HG02938 (cell line): ENCODE data around the gene ABHD18.
A peak's percentile ranks its signal among the peaks of the same experiment; 100 is the strongest.
"Not testable (repeated sequence)": the region's sequence is repeated elsewhere in the genome, so short reads cannot be mapped to it uniquely, and the experiment has no call there.

Source experiments
- ATAC-seq: cut with Tn5 transposase; IDR thresholded peaks from one replicate; pipeline ENCODE4 v1.9.1; 2021; ENCODE audit warnings: mild to moderate bottlenecking, moderate library complexity; ENCODE audit not compliant: unreplicated experiment

ABHD18 gene

GRCh38 chr4:128061566-128062536 lies 96.6 kb downstream of the ABHD18 start:
- ATAC-seq, result peak; percentile 34

- ATAC-seq, result not testable (repeated sequence)
Observed at GRCh38 chr4:128066453-128066820, 101.2 kb downstream of the ABHD18 start.

GRCh38 chr4:128068918-128069317 lies 103.7 kb downstream of the ABHD18 start:
- ATAC-seq, result no peak

GRCh38 chr4:128076464-128076863 lies 111.3 kb downstream of the ABHD18 start:
- no peak for ATAC-seq
